Testis (tissue), 2 donors: ENCODE measurements around the gene LRRC36.

Source experiments
- POLR2A ChIP-seq: fragments of 450-650 bp; IDR thresholded peaks from one replicate; pipeline ENCODE4 v1.6.1; 2017; ENCODE audit warnings: antibody characterized with exemption, mild to moderate bottlenecking, moderate library complexity
- TF ChIP-seq, protein P1 (sequence below), 3 experiments: fragments of 450-650 bp in 2 of 3; fragments of 200-600 bp in 1 of 3; sonication (generic) in 1 of 3; IDR thresholded peaks; one replicate each; pipeline ENCODE4 v1.5.1; 2016 to 2019; ENCODE audit warnings: antibody characterized with exemption in 3 of 3, mild to moderate bottlenecking in 2 of 3, moderate library complexity in 1 of 3

DNA sequence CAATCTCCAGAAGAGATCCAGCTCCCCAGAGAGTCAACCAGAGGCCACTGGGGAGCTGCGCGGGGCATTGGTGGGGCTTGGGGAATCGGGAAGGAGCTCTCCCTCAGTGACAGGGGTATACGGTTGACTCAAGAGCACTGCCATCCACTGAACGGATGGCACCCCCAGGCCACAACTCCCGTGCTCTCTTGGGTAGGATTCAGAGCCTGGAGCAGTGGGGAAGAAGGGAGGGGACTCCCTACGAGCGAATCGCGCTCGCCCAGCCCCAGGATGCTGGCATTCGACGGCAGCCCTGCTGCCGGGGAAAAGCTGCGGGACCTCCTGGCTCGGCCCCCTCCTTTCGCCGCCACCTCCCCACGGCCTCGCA, 67.2 kb downstream of the LRRC36 start:
- TF ChIP-seq, protein P1, sequence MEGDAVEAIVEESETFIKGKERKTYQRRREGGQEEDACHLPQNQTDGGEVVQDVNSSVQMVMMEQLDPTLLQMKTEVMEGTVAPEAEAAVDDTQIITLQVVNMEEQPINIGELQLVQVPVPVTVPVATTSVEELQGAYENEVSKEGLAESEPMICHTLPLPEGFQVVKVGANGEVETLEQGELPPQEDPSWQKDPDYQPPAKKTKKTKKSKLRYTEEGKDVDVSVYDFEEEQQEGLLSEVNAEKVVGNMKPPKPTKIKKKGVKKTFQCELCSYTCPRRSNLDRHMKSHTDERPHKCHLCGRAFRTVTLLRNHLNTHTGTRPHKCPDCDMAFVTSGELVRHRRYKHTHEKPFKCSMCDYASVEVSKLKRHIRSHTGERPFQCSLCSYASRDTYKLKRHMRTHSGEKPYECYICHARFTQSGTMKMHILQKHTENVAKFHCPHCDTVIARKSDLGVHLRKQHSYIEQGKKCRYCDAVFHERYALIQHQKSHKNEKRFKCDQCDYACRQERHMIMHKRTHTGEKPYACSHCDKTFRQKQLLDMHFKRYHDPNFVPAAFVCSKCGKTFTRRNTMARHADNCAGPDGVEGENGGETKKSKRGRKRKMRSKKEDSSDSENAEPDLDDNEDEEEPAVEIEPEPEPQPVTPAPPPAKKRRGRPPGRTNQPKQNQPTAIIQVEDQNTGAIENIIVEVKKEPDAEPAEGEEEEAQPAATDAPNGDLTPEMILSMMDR (IDR thresholded peaks at IDR 0.05) = no peak
- no peak for TF ChIP-seq POLR2A
